RWPE2 (cell line): ENCODE data around the gene JPH2.

Experiments
- ATAC-seq: fragments of 200-7000 bp; cut with Tn5 transposase; 3 replicates; pipeline ENCODE4 v1.9.1; 2021; ENCODE audit warnings: low read depth
- DNase-seq: peaks from one replicate; pipeline ENCODE4 v3.0.0-alpha.2; 2020; ENCODE audit warnings: low spot score
- H3K27ac ChIP-seq: fragments of 450-650 bp; 2 replicates; pipeline ENCODE4 v1.5.1; 2017; ENCODE audit warnings: mild to moderate bottlenecking; ENCODE audit not compliant: poor library complexity, severe bottlenecking
- H3K27me3 ChIP-seq: fragments of 250-450 bp; sonication (Bioruptor Pico); 2 replicates; pipeline ENCODE4 v1.5.1; 2021; ENCODE audit warnings: mild to moderate bottlenecking, moderate library complexity; ENCODE audit not compliant: insufficient read depth, poor library complexity, severe bottlenecking
- H3K36me3 ChIP-seq: fragments of 250-450 bp; sonication (Bioruptor Pico); 2 replicates; pipeline ENCODE4 v1.5.1; 2020; ENCODE audit warnings: low read depth, mild to moderate bottlenecking, moderate library complexity
- H3K4me1 ChIP-seq: fragments of 250-450 bp; sonication (Bioruptor Pico); 2 replicates; pipeline ENCODE4 v1.5.1; 2021; ENCODE audit warnings: mild to moderate bottlenecking, moderate library complexity; ENCODE audit not compliant: insufficient read depth, poor library complexity, severe bottlenecking
- H3K4me3 ChIP-seq: fragments of 250-450 bp; sonication (Bioruptor Pico); 2 replicates; pipeline ENCODE4 v1.5.1; 2021; ENCODE audit warnings: mild to moderate bottlenecking, moderate library complexity; ENCODE audit not compliant: severe bottlenecking
- H3K9me3 ChIP-seq: fragments of 250-450 bp; sonication (Bioruptor Pico); 2 replicates; pipeline ENCODE4 v1.5.1; 2021; ENCODE audit warnings: mild to moderate bottlenecking, moderate library complexity; ENCODE audit not compliant: severe bottlenecking
- CTCF ChIP-seq: fragments of 450-650 bp; IDR thresholded peaks from one replicate; pipeline ENCODE4 v1.5.1; 2017; ENCODE audit warnings: mild to moderate bottlenecking, moderate library complexity; ENCODE audit not compliant: poor library complexity, severe bottlenecking

JPH2 gene

GRCh38 chr20:44095831-44096230, 91.2 kb downstream of the JPH2 start:
- Histone ChIP-seq H3K36me3 (no peaks in the 10 kb centered on the region), H3K4me1 (peaks cover 10% of the 10 kb centered on the region), H3K4me3 (no peak overlapping the region), H3K9me3 (no peaks in the 10 kb centered on the region), H3K27me3 (no peaks in the 10 kb centered on the region), H3K27ac (no peak overlapping the region)
- ATAC-seq (no peak), DNase-seq (peak; percentile 64)
- no peak for TF ChIP-seq CTCF

DNA sequence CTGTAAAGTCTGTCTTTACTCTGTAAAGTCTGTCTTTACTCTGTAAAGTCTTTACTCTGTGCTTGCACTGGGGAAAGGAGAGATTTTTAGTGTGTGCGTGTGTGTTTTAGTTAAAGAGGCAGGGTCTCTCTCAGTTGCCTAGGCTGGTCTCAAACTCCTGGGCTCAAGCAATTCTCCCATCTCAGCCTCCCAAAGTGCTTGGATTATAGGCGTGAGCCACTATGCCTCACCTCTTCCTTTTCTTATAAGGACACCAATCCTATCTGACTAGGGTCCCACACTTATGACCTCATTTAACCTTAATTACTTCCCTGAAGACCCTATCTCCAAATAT, 93.8 kb downstream of the JPH2 start:
- Histone ChIP-seq H3K27me3 (no peaks in the 10 kb centered on the region), H3K4me1 (peaks cover 24% of the 10 kb centered on the region), H3K4me3 (no peak overlapping the region), H3K9me3 (no peaks in the 10 kb centered on the region), H3K36me3 (no peaks in the 10 kb centered on the region), H3K27ac (no peak overlapping the region)
- TF ChIP-seq CTCF = peak; percentile 75
- DNase-seq (no peak), ATAC-seq (no peak)

DNA sequence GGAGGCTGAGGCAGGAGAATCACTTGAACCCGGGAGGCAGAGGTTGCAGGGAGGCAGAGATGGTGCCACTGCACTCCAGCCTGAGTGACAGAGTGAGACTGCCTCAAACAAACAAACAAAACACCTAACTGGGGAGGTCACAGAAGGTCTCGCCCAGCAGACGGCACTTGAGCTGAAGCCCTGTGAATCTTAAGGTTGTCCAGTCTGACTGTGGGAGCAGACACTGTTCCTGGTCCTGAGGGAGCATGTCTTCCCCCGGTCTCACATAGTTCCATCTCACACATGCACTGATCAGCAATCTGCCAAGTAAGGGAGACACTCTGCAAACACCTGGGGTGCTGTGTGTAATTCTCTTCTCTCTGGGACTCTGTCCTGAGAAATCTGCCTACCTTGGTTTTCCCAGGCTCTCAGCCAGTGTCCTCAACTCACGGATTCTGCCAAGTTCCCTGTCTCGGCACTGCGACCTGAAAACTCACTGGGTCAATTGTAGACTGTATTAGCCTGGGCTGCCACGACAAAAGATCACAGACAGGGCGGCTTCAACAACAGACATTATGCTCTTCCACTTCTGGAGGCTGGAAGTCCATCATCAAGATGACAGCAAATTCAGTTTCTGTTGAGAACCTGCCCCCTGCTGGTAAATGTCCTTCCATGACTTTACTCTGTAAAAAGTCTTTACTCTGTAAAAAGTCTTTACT, 94.3 kb downstream of the JPH2 start:
- DNase-seq = peak; percentile 59

DNA sequence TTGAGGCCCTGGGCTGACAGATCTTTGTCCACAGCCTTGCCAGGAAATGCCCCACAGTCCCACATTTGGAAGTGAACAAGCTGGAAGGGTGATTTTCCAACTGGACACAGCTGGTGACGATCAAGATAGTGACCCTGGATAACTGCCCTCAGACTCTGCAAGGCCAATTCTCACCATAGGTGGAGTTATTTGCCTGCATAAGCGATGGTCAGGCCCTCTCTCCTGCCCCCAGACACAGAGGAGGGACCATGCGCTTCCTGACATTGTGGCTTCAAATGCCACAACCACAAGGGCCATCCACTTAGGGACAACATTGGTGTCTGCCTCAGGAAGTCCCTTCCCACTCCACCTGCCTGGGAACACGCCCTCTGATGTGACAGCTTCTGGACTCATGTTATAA, 96.0 kb downstream of the JPH2 start:
- Histone ChIP-seq H3K27ac (no peak overlapping the region), H3K9me3 (no peaks in the 10 kb centered on the region), H3K4me3 (no peak overlapping the region), H3K27me3 (no peaks in the 10 kb centered on the region), H3K4me1 (peaks cover 17% of the 10 kb centered on the region), H3K36me3 (no peaks in the 10 kb centered on the region)
- peak; percentile 65 for DNase-seq
- no peak for ATAC-seq
- no peak for TF ChIP-seq CTCF

More for the DNA sequence above, 94.3 kb downstream of the JPH2 start:
- Histone ChIP-seq H3K27me3 (no peaks in the 10 kb centered on the region), H3K36me3 (no peaks in the 10 kb centered on the region), H3K4me1 (peaks cover 19% of the 10 kb centered on the region), H3K4me3 (no peak overlapping the region), H3K9me3 (no peaks in the 10 kb centered on the region), H3K27ac (no peak overlapping the region)
- 0 out of 3 replicates have a peak, but pooled peaks have one; percentile 11 for ATAC-seq
- TF ChIP-seq CTCF = peak; percentile 95

DNA sequence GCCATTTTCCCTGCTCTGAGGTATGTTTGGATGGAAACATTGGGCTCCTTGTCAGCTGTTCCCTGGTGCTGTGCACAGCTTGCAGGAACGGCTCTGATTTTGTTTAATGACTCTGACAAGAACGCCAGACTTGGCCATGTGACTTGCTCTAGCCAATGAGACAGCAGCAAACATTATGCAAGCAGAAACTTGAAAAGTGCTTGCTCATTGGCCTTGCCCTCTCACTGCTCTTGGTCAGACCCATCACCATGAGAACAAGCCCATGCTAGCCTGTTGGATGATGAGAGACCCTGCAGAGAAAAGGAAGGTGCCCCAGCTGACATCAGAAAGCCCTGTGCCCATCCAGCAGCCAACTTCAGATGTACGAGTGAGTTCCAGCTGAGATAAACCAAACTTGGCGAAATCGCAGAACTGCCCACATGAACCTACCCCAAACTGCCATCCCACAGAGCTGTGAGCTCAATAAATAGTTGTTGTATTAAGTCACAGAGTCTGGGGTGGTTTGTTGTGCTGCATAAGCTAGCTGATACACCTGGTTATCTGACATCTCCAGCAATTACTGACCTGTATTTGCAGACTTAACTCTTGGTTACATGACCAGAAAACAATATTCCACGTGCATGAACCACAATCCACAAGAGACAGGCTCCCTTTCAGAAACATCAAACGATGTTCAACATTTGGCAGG, 96.9 kb downstream of the JPH2 start:
- Histone ChIP-seq H3K9me3 (no peaks in the 10 kb centered on the region), H3K4me3 (no peak overlapping the region), H3K27ac (peak overlapping the region; percentile 2), H3K27me3 (no peaks in the 10 kb centered on the region), H3K36me3 (no peaks in the 10 kb centered on the region), H3K4me1 (peaks cover 17% of the 10 kb centered on the region)
- ATAC-seq (peak; percentile 75), DNase-seq (peak; percentile 79)
- no peak for TF ChIP-seq CTCF
